Hematopoietic multipotent progenitor cell treated with erythropoietin and hydrocortisone succinate and interleukin-3 and kit ligand, for 17 days (in vitro differentiated cells): ENCODE data around the gene NACAD.

ENCODE experiments used
- DNase-seq: peaks from one replicate; pipeline ENCODE4 v3.0.0-alpha.2; 2015; ENCODE audit warnings: low spot score

NACAD gene, protein sequence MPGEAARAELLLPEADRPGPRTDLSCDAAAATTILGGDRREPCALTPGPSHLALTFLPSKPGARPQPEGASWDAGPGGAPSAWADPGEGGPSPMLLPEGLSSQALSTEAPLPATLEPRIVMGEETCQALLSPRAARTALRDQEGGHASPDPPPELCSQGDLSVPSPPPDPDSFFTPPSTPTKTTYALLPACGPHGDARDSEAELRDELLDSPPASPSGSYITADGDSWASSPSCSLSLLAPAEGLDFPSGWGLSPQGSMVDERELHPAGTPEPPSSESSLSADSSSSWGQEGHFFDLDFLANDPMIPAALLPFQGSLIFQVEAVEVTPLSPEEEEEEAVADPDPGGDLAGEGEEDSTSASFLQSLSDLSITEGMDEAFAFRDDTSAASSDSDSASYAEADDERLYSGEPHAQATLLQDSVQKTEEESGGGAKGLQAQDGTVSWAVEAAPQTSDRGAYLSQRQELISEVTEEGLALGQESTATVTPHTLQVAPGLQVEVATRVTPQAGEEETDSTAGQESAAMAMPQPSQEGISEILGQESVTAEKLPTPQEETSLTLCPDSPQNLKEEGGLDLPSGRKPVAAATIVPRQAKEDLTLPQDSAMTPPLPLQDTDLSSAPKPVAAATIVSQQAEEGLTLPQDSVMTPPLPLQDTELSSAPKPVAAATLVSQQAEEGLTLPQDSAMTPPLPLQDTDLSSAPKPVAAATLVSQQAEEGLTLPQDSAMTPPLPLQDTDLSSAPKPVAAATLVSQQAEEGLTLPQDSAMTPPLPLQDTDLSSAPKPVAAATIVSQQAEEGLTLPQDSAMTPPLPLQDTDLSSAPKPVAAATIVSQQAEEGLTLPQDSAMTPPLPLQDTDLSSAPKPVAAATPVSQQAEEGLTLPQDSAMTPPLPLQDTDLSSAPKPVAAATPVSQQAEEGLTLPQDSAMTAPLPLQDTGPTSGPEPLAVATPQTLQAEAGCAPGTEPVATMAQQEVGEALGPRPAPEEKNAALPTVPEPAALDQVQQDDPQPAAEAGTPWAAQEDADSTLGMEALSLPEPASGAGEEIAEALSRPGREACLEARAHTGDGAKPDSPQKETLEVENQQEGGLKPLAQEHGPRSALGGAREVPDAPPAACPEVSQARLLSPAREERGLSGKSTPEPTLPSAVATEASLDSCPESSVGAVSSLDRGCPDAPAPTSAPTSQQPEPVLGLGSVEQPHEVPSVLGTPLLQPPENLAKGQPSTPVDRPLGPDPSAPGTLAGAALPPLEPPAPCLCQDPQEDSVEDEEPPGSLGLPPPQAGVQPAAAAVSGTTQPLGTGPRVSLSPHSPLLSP (N-terminal part only)

DNA sequence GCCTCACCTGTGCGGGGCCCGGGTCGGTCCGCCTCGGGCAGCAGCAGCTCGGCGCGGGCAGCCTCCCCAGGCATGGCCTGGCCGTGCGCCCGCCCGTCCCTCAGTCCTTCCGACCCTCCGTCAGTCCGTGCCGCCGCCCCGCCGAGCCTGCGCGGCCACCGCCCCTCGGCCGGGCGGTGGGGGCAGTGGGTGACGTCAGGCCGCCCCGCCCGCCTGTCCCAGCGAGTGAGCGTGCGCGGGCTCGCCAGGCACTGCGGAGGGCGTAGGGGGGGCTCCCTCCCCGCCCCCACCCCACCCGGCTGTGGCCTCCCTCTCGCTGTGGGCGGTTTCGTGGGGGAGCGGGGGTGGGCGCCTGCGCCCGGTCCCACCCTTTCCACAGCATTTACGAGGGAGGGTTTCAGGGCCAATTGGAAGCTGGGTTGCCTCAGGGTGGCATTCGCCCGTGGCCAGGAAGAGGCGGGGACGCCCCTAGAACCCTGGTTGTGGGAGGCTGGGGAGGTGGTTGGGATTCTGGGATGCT is at the start of gene NACAD:
Gene NACAD (minus strand): TSS at position 149 of the 520 bp plus-strand sequence. CDS start 75 bp downstream, at position 74.
- DNase-seq: no peak

DNA sequence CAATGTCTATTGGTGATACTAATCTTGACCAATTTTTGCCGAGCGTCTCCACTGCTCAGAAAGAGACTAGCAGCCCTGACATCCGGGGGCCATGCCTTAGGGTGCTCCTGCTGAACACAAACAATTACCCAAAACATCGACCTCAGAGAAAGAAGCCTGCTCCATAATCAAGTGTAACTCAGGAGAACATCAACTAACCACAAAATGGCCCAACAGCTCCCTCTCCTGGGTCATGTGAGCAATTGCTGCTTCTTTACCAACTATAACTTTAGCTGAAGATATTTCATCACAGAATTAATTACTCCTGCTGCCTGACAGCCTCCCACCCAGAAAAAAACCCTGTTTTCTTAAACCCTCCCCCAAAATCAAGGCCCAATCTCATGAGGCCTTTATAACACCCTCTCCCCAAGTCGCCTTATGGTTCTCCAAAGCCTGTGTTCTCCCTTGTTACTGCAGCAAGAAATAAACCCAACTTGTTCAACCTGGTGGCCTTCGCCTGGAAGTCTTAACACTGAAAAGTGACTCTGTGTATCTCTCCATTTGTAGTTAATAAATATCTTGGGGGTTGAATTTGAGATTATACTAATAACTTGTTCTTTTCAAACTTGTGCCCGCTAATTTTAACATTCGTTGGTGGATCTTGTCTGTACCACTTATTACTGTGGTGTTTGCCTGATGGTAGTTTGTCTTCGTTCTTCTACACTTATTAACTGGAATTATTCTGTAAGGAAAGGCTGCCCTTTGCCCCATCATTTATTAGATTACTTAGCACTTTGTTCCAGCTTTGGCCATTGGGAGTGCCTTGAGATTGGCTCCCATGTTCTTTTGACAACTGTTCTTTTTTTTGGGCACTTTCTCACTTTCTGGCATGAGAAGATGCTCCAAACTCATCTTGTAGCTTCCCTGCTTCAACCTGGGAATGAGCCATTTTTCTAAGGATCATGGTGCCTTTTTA is 47.6 kb upstream of the NACAD start:
- peak; percentile 77 for DNase-seq

DNA sequence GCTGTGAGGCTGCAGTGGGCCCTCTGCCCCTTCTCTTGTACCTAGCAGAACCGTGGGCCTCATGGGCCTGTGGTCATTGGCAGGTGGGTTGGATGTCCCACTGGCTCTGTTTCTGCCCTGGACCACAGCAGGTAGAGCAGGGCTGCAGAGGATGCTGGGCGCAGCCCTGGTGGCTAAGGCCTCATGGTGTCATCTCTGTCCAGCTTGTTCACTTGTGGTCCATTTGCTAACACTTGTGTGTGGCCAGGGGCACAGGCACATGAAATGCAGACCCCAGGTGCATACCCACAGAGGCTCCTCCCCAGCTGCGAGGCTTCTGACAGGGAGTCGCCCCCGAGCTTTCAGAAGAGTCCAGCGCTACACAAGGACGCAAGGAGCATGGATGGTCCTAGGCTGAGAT is 45.1 kb upstream of the NACAD start:
- DNase-seq: no peak

DNA sequence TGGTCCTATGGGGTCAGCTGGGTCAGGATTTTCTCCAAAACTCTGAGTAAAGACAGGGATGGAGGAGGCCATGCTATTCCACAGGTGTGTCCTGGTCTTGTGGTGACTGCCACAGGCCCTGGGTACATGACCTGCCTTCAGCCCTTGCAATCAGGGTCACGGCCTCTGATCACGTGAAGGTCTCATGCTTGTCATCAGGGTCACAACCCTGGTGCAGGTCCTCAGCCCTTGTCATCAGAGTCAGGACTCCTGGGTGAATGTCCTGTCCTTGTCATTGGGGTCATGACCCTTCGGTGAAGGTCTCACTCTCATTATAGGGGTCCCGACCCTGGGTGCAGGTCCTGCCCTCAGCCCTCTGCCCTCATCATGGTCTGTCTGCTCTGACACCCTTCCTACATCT is 44.6 kb upstream of the NACAD start:
- no peak for DNase-seq

DNA sequence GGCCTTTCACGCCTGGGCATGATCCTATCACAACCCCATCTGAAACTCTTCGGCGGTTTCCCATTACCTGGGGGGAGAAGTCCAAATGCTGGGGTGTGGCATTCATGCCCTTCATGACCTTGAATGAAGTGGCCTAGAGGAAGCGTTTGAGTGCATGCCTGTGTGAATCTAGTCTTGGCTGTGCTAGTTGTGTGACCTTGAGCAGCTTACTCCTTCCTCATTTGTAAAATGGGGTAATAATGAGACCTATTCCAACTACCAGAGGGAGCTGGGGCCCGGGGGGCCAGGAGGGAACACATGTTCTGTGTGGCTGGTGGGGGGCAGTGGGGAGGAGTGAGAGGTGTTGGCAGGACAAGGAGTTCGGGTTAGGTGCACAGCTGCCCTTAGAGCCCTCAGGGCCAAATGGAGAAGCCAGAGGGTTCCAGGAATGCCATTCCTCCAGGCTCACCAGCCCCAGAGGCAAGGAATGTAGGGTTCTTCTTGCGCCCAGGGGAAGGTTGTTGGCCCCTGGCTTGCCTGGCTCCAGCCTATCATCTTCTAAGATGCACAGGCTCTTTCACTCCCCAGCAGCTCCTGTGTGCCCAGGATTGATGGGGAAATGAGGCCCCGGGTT is 44.0 kb upstream of the NACAD start:
- DNase-seq: no peak

DNA sequence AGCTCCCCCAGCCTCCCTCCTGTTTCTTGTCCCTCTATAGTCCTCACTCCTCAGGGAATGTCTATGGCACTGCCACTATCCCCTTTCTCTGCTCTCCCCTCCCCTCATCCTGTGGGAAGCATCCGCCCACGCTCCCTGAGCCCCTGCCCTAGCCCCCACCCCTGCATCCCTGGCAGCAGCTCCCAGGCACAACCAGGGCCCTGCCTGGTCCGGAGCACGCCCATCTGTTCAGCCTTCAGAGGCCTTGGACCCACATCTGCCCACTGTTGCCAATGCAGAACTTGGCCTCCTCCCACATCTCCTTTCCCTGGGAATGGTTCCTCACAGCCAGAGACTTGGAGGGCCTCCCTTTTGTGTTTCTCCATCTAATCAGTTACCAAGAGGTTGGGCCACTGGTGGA is 43.1 kb upstream of the NACAD start:
- no peak for DNase-seq

DNA sequence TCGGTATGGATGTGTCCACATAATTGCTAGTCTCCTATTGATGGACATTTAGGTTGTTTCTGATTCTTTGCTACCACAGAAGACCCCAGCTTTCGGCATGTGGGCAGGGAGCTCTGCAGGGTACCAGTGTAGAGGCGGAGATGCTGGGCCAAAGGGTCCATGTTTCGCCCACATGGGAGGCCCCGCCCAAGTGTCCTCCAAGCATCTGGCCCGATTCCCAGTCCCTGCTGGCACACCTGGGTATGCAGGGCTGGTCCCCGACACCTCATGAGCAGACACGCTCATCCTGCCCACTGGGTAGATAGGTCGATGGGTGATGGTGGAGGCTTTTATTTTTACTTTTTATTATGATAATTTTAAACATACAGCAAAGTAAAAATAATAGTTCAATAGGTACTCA is 42.1 kb upstream of the NACAD start:
- DNase-seq: no peak

DNA sequence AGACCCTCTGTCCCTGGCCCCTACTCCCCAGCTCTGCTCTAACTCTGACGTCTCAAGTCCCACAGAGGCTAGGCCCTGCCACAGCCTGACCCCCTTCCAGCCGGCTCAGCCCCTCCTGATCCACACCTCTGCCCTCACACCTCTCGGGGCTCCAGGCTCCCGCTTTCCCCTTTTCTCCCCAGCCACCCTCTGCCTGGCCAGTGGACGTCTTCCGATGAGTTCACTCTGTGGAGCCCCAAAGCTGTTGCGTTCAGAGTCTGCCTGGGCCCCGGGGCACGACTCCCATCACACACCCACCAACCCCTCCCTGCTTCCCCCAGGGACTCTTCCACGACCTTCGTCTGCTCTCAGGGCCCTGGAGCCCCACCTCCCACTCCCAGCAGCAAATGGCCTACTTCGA is 41.1 kb upstream of the NACAD start:
- no peak for DNase-seq

DNA sequence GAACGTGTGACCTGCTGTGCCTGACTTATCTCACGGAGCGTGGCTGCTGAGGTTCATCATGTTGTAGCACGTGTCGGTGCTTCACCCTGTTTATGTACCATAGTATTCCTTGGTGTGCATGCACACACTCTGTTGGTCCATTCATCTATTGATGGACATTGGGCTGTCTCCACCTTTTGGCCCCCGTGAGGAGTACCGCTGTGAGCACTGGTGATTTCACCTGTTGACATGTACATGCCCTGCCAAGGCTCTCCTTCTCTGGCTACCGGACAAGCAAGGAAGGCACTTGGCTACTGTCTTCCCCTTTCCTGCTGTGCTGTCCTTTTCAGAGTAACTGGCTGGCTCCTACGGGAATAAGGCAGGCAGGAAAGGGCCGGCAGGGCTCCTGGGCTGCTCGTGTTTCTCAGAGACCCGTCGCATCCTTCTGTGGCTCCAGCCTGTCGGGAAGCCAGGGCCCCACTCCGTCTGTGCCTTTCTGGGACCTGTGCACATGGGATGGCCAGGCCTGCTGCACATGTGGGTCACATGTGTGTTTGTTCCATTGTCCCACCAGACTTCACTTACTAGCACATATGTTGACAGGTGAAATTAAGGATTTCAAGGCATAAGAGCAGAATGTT is 40.5 kb upstream of the NACAD start:
- DNase-seq: no peak

DNA sequence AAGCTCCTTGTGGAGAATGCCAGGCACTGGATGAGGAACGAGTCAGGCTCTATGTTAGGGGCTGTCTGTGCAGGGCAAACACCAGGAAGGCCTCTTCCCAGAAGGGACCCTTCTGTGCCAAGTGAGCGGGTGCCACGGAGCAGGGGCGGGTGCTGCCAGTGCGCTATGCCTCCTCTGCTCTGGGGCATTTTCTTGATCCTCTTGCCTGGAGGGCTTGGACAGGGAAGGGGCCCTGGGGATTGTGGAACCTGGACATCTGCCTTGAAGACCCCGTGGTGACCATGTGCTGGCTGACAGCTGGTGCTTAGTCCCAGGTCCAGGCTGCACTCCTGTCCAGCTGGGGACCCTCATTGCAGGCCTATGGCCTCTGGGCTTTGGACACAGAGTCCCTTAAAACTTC is 38.2 kb upstream of the NACAD start:
- DNase-seq: no peak

DNA sequence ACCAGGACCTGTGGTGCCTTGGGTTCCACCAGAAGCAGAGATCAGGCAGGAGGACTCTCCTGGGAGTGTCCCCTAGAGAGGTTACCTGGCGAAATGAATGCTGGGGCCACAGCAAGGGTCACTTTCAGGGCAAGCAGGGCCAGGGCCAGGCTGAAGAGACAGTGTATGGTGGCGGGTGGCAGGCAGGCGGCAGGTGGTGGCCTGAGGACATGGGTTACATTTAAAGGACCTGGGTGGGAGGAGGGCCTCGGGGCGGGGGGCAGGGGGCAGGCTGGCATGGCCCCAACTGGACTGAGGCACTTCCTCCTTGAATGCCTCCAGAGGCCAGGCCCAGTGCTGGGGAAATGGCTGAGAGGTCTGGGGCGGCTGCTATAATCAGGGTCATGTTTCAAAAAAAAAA is 37.4 kb upstream of the NACAD start:
- no peak for DNase-seq

DNA sequence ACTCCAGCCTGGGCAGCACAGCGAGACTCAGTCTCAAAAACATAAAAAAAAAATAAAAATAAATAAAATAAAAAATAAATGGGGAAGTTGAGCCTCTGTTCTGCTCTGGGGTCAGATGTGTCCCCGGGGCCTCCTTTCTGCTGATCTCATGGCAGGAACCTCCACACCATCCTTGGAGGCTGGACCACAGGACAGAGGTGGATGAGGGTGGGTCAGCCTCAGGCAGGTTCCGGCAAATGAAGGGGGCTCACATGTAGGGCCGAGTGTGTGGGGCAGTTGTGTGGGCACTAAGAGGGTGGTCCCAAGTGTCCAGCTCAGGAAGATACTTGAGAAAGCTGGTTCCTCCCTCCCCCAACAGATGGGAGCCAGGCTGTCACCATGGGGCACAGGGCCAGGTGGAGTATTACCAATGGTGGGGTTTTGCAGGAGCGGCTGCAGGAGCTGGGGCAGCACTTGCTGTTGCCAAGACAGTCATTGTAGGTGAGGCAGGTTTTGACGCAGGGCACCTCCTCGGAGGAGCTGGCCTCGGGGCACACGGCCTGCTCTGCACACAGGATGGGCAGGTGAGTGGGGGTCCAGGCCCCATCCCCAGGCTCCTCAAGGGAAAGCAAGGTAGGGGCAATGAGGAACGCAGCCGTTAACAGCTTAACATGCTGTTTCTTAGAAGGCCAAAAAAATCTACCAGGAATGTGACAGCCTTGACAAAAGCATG is 36.6 kb upstream of the NACAD start:
- DNase-seq: no peak

DNA sequence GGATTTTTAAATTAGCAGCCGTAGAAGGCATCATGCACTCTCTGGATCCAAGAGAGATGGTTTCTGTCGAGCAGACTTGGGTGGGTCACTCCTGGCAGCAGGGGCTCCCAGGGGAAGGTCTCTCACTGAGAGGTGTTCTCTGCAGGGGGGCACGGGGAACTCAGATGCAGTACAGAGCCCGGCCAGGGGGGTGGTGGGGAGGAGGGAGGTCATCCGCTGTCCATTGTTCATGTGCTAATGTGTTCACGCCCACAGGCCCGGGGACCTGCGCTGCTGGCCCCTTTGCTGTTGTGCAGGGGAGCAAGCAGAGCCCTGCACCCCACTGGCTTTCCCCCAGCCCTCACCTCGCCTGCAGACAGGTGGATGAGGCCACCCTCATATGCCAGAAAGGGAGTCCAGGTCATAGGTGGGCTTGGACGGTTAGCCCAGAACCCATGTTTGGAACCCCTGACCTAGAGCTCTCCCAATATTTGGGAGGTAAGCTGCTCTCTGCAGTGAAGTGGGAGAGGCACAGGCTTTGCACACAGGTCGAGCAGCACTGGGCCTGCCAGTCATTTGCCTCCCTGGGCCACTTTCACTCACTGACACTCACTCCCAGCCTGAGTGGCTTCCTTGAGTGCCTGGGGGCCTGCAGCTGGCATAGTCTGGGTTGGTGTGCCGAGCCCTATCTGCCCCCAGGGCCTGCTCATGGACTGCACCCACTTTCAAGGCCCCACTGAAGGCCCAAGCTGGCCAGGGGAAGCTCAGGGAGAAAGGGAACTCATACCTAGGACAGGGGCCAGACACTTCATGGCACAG is 35.3 kb upstream of the NACAD start:
- DNase-seq: no peak

DNA sequence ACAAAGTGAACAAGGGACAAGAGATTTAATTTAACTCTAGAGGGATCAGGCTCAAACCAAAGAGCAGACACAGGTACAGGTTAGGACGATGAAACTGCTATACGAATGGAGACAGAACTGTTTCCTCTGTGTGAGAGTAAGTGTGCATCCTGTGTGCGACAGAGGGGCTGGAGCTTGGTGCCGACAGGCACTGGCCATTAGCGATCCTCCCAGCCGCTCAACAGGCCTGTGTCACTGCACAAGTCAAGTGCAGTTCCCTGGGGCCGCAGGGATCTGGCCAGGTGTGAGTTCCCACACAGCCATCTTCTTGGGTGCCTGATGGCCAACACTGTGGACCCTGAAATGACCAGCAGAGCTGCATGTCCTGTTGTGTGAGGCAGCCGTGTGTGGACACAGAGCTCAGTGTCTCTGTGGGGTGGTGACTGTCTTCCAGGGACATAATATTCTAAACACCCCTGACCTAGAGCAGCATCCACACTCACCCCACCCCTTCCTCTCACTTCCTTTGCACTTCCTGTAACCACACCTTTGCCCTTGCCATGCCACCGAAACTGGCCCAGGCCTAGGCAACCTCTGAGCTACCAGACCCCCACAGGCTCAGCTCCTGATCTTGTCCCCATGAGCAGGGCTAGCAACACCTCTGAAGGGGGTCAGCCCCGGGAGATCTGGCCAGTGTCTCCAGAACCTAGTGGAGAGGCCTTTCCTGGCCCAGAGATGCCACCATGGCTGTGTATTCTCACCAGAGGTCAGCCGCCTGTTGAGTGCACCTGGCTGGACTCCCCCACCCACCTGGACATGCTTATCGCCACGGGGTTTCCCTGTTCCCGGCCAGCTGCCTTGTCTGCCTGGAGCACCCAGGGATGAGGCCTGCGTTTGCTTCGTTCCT is 34.4 kb upstream of the NACAD start:
- DNase-seq: no peak

DNA sequence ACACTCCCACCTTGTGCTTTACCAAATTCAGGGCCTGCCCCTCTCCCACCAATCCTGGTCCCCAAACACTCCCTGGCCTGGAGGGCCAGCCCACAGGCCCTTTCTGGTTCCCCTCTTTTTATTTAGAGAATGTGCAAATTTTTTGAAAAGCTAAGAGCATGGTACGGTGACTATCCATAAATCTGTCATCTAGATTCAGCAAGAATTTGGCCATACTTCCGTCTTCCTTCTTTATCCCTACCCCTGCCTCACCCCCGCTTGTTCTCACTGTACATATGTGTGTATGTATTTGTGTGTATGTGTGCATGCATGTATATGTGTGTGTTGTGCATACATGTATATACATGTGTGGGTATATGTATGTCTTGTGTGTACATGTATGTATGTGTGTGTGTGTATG is 30.8 kb upstream of the NACAD start:
- no peak for DNase-seq

DNA sequence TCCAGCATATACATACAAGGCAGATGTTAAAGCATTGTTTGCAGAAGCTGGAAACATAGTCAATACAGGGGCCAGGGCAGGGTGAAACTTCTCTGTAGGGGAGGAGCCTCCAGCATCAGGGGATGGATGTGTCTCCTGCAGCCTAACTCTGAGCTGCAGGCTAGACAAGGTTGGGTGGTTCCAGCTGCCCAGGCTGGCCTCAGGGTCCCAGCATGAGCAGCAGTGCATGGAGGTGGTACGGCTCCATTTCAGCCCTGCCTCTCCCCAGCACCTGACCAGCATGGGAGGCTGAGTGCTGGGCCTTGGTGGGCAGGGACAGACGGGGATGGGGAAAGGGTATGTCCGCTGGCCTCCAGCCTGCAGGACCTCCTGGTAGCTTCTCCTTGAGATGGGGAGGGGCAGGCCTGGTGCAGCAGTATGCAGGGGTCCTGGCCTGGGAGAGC is 30.1 kb upstream of the NACAD start:
- DNase-seq: no peak

DNA sequence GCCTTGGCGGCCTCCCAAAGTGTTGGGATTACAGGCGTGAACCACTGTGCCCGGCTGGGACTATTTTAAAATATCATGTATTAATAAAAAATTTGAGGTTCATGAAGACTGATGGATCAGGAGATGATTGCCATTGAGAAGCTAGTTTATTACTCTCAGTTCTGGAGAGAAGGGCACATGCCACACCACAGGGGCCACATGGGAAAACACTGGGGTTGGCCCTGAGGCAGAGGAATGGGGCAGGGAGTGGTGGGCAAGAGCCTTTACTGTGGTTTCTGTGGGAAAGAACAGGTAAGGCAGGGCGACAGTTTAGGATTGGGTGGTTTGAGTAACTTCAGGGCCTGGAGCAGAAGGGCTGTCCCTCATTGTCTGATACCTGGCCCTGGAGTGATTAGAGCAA is 29.5 kb upstream of the NACAD start:
- no peak for DNase-seq
